H1 (cell line): ENCODE measurements around the gene ZBTB20. TPM values are rescaled to one million over a fixed set of nuclear protein-coding genes. Genes with fewer than 3 reads are reported as not detected.

Experiments used
- CTCF ChIA-PET: fragments of 300-600 bp; sonication (Branson Sonifier 250); formaldehyde crosslinking; loops from one replicate; lab custom pipeline; 2021; ENCODE audit not compliant: partially characterized antibody; lab: Charles Lee
- POLR2A ChIA-PET: fragments of 300-600 bp; sonication (Branson Sonifier 250); formaldehyde crosslinking; loops from one replicate; lab custom pipeline; 2021; ENCODE audit warnings: inconsistent platforms; ENCODE audit not compliant: partially characterized antibody; lab: Charles Lee
- DNase-seq, 2 experiments: peaks; one replicate each; pipeline versions ENCODE4 v3.0.0 to v3.0.0-alpha.2; 2010 to 2022; ENCODE audit warnings: low spot score in 2 of 2, low read depth in 1 of 2, mixed read lengths in 1 of 2
- FAIRE-seq: peaks from 2 replicates; lab custom pipeline; 2011; peaks lifted over from hg19 to GRCh38; lab: Jason Lieb, UNC
- H2AFZ ChIP-seq: 2 replicates; pipeline ENCODE4 v1.8.1; 2012; ENCODE audit warnings: low read length, inconsistent platforms
- H2AK5ac ChIP-seq: 2 replicates; pipeline ENCODE4 v1.6.1; 2013; ENCODE audit warnings: low read depth, low read length
- H2BK120ac ChIP-seq: replicated peaks from 2 replicates; pipeline ENCODE3; 2013; ENCODE audit warnings: low read depth, low read length, inconsistent platforms
- H2BK12ac ChIP-seq: 2 replicates; pipeline ENCODE4 v1.6.1; 2013; ENCODE audit warnings: low read depth, low read length
- H2BK15ac ChIP-seq: 2 replicates; pipeline ENCODE4 v1.6.1; 2013; ENCODE audit warnings: low read length
- H2BK20ac ChIP-seq: 2 replicates; pipeline ENCODE4 v1.6.1; 2013; ENCODE audit warnings: low read length
- H2BK5ac ChIP-seq: 2 replicates; pipeline ENCODE4 v1.6.1; 2013; ENCODE audit warnings: low read depth, low read length
- H3K14ac ChIP-seq: 2 replicates; pipeline ENCODE4 v1.6.1; 2013; ENCODE audit warnings: inconsistent platforms; ENCODE audit not compliant: insufficient read length
- H3K18ac ChIP-seq: 2 replicates; pipeline ENCODE4 v1.6.1; 2013; ENCODE audit warnings: low read length; ENCODE audit errors: extremely low read depth
- H3K23ac ChIP-seq: 2 replicates; pipeline ENCODE4 v1.6.1; 2013; ENCODE audit warnings: inconsistent platforms; ENCODE audit not compliant: insufficient read length
- H3K23me2 ChIP-seq: 2 replicates; pipeline ENCODE4 v1.6.1; 2013; ENCODE audit warnings: low read depth, low read length
- H3K27ac ChIP-seq: 2 replicates; pipeline ENCODE4 v1.6.1; 2011; ENCODE audit warnings: low read depth, low read length, inconsistent platforms
- H3K27me3 ChIP-seq, 4 experiments: replicated peaks in 1 of 4; 1 replicate in 1 of 4; 2 replicates in 3 of 4; pipeline versions ENCODE4 v1.6.1 to v1.8.1; 2011 to 2013; ENCODE audit warnings: low read length in 3 of 4, mild to moderate bottlenecking in 3 of 4, inconsistent platforms in 2 of 4, mixed read lengths in 2 of 4, moderate library complexity in 1 of 4; ENCODE audit not compliant: control insufficient read depth in 3 of 4, insufficient read depth in 3 of 4; ENCODE audit errors: extremely low read depth in 1 of 4
- H3K36me3 ChIP-seq, 4 experiments: 2 replicates each; pipeline versions ENCODE4 v1.6.1 to v1.8.1; 2011 to 2013; ENCODE audit warnings: mild to moderate bottlenecking in 4 of 4, low read length in 3 of 4, moderate library complexity in 2 of 4, control low read depth in 1 of 4, inconsistent platforms in 1 of 4; ENCODE audit not compliant: insufficient read depth in 4 of 4, control insufficient read depth in 2 of 4
- H3K4ac ChIP-seq: replicated peaks from 2 replicates; pipeline ENCODE3; 2013; ENCODE audit warnings: low read length, low read depth, mixed read lengths, inconsistent platforms; ENCODE audit not compliant: insufficient read length
- H3K4me1 ChIP-seq, 4 experiments: replicated peaks in 1 of 4; 1 replicate in 1 of 4; 2 replicates in 3 of 4; pipeline versions ENCODE4 v1.6.1 to v1.8.1; 2011 to 2013; ENCODE audit warnings: low read length in 3 of 4, inconsistent platforms in 2 of 4, mixed read lengths in 1 of 4; ENCODE audit not compliant: insufficient read depth in 4 of 4, control insufficient read depth in 3 of 4
- H3K4me2 ChIP-seq, 2 experiments: 2 replicates each; pipeline versions ENCODE4 v1.6.1 to v1.8.1; 2011 to 2013; ENCODE audit warnings: low read depth in 2 of 2, low read length in 2 of 2, control low read depth in 1 of 2, inconsistent platforms in 1 of 2, mild to moderate bottlenecking in 1 of 2; ENCODE audit not compliant: insufficient read depth in 1 of 2
- H3K4me3 ChIP-seq, 4 experiments: fragments of 200-600, 300-600 bp in 1 of 4; sonication (generic), shearing (Covaris generic), sonication (Bioruptor Twin) in 1 of 4; 2 replicates each; pipeline versions ENCODE4 v1.5.1 to v1.8.1; 2011 to 2016; ENCODE audit warnings: low read length in 4 of 4, low read depth in 3 of 4, control low read depth in 2 of 4, inconsistent platforms in 2 of 4, mild to moderate bottlenecking in 2 of 4, mixed read lengths in 1 of 4, moderate library complexity in 1 of 4; ENCODE audit not compliant: insufficient read depth in 2 of 4; ENCODE audit errors: extremely low read depth in 1 of 4
- H3K56ac ChIP-seq: replicated peaks from 2 replicates; pipeline ENCODE3; 2013; ENCODE audit warnings: low read depth, mild to moderate bottlenecking, mixed read lengths, low read length, inconsistent platforms; ENCODE audit not compliant: insufficient read length
- H3K79me1 ChIP-seq: 2 replicates; pipeline ENCODE4 v1.6.1; 2013; ENCODE audit warnings: low read depth, low read length, control low read depth
- H3K79me2 ChIP-seq, 2 experiments: 2 replicates each; pipeline versions ENCODE4 v1.6.1 to v1.8.1; 2012 to 2013; ENCODE audit warnings: low read length in 2 of 2, mild to moderate bottlenecking in 2 of 2, inconsistent platforms in 1 of 2; ENCODE audit not compliant: insufficient read depth in 2 of 2, control insufficient read depth in 1 of 2
- H3K9ac ChIP-seq, 4 experiments: replicated peaks in 1 of 4; 1 replicate in 1 of 4; 2 replicates in 3 of 4; pipeline versions ENCODE4 v1.6.1 to v1.8.1; 2011 to 2013; ENCODE audit warnings: low read depth in 3 of 4, low read length in 3 of 4, control low read depth in 2 of 4, mild to moderate bottlenecking in 2 of 4, moderate library complexity in 2 of 4, inconsistent platforms in 1 of 4; ENCODE audit errors: extremely low read depth in 1 of 4
- H3K9me3 ChIP-seq, 2 experiments: 2 replicates each; pipeline versions ENCODE4 v1.6.1 to v1.8.1; 2012 to 2013; ENCODE audit warnings: mild to moderate bottlenecking in 2 of 2, moderate library complexity in 2 of 2, control low read depth in 1 of 2, inconsistent platforms in 1 of 2, low read depth in 1 of 2, low read length in 1 of 2, mixed read lengths in 1 of 2; ENCODE audit not compliant: insufficient read depth in 2 of 2
- H4K20me1 ChIP-seq, 2 experiments: replicated peaks in 1 of 2; 2 replicates each; pipeline versions ENCODE3 to v1.8.1; 2011 to 2013; ENCODE audit warnings: inconsistent platforms in 2 of 2, low read length in 2 of 2, mild to moderate bottlenecking in 1 of 2; ENCODE audit not compliant: insufficient read depth in 2 of 2, control insufficient read depth in 1 of 2
- H4K5ac ChIP-seq: 2 replicates; pipeline ENCODE4 v1.6.1; 2013; ENCODE audit warnings: low read length, low read depth, mixed read lengths, inconsistent platforms; ENCODE audit not compliant: insufficient read length
- H4K8ac ChIP-seq: 2 replicates; pipeline ENCODE4 v1.8.0; 2013; ENCODE audit warnings: mild to moderate bottlenecking, moderate library complexity, low read length, inconsistent platforms; ENCODE audit not compliant: insufficient read depth; ENCODE audit errors: extremely low read depth
- H4K91ac ChIP-seq: replicated peaks from 2 replicates; pipeline ENCODE3; 2013; ENCODE audit warnings: low read length, mixed read lengths, inconsistent platforms; ENCODE audit not compliant: insufficient read length
- BCL11A ChIP-seq, 2 experiments: IDR thresholded peaks; one replicate each; pipeline ENCODE4 v1.6.1; 2011; ENCODE audit warnings: low read depth in 2 of 2, low read length in 2 of 2, mild to moderate bottlenecking in 2 of 2
- CHD2 ChIP-seq: IDR thresholded peaks from 2 replicates; pipeline ENCODE4 v1.6.1; 2012; ENCODE audit warnings: low read length, improper control_type of control experiment
- EZH2 ChIP-seq: fragments of 200-600 bp; sonication (generic); IDR thresholded peaks from 2 replicates; pipeline ENCODE4 v1.7.1; 2012; ENCODE audit warnings: low read depth, mild to moderate bottlenecking, moderate library complexity, low read length, inconsistent platforms; ENCODE audit not compliant: severe bottlenecking
- JUN ChIP-seq: IDR thresholded peaks from 2 replicates; pipeline ENCODE4 v1.6.1; 2011; ENCODE audit warnings: low read depth, mild to moderate bottlenecking, improper control_type of control experiment, low read length
- SRF ChIP-seq: IDR thresholded peaks from 2 replicates; pipeline ENCODE4 v1.6.1; 2011; ENCODE audit warnings: mild to moderate bottlenecking, low read depth, low read length, moderate library complexity
- TBP ChIP-seq: IDR thresholded peaks from 2 replicates; pipeline ENCODE4 v1.6.1; 2011; ENCODE audit warnings: low read depth, low read length, improper control_type of control experiment
- WGBS, 2 experiments: shearing (Covaris generic) in 1 of 2; methylation state at CpG; one replicate each; pipeline versions ENCODE4 v1.1.6 to v1.1.7; 2013 to 2015; ENCODE audit warnings: low lambda C conversion rate in 2 of 2, mixed read lengths in 2 of 2, inconsistent platforms in 1 of 2, low coverage in 1 of 2, missing lambda C conversion rate in 1 of 2; ENCODE audit not compliant: insufficient replicate concordance in 2 of 2, insufficient coverage in 1 of 2, insufficient read length in 1 of 2; ENCODE audit errors: extremely low coverage in 1 of 2, missing lambda C conversion rate in 1 of 2; 5-methylcytosine and 5-hydroxymethylcytosine counted together
- polyA plus RNA-seq, 7 experiments: library from polyadenylated mRNA; depleted of rRNA in 3 of 7; stranded (reverse) in 5 of 7; unstranded in 2 of 7; fragments of >200 nt in 5 of 7; fragments of 200-250 nt in 2 of 7; gene quantifications; 1 replicate in 5 of 7; 2 replicates in 1 of 7; 4 replicates in 1 of 7; pipeline versions ENCODE4 v1.2.1 to v1.2.3, GENCODE V29; 2011 to 2013; ENCODE audit warnings: missing spikeins in 2 of 7, mixed read lengths in 2 of 7
- total RNA-seq: library from RNA; stranded (reverse); fragmentation: NEBNext Ultra II Directional; extraction: Animal tissue kit (Norgen Biotek cat#: 25700); gene quantifications from 2 replicates; pipeline ENCODE4 v1.2.1, GENCODE V29; 2021

Gene ZBTB20
- total and polyA plus RNA-seq, 2 of the 8 experiments (the other 6 are each of a cell fraction or from before 2014, with no cell fraction given): 0.35 to 1.3 TPM

DNA sequence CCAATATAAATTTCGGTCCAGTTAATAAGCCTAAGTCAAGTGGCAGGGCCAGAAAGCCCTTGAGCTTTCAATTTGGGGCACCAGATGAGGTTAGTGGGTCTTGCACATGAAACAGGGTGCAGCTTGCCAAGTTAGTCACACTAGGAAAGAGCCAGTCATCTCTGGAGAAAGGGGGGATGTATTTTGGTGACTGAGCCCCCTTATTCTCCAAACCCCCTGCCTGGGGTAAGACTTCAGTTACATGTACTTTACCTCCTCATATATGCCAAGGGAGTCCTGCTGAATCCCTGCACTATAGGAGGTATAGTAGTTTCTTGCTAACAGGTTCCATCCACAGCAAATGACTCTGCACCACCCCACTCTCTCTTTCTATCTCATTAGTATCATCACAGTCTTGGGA, 790.6 kb downstream of the ZBTB20 start:
- peaks cover 7 to 18% (median 12%) of the 10 kb centered on the region in 4 experiments for H3K4me1 ChIP-seq
- H2BK120ac ChIP-seq: peak overlapping the region; percentile 30
- 58% methylated on average over 1 of the region's 1 CpG; no CpG with 5 or more reads in 1 of the 2 experiments for WGBS, 2 experiments
- no peak overlapping the region for H3K23ac ChIP-seq
- peak overlapping the region; percentile 20 for H3K4ac ChIP-seq
- no peak overlapping the region for H3K9ac ChIP-seq
- CTCF ChIA-PET: interaction anchor here (0.7 to 3.1 kb wide), 5 partner anchors 9 to 65 kb away, joined by 4 to 19 read pairs (median 6); no protein-coding TSS in a partner anchor
- no peak overlapping the region for H4K8ac ChIP-seq
- peak overlapping the region; percentile 35; the same call in 1 of the 2 replicates for H2BK5ac ChIP-seq
- peak overlapping the region; percentile 64 for H3K18ac ChIP-seq
- H2BK12ac ChIP-seq: peak overlapping the region; percentile 10; the same call in 1 of the 2 replicates
- peak overlapping the region; percentile 14 for H4K91ac ChIP-seq
- H3K4me2 ChIP-seq: peak overlapping the region; percentile 28 to 39
- H3K23me2 ChIP-seq: no peaks in the 10 kb centered on the region
- H3K27ac ChIP-seq: 0 out of 2 replicates have a peak overlapping the region, but pooled peaks have one; percentile 6
- no peaks in the 10 kb centered on the region; a peak in 1 of 4 replicates for H3K9me3 ChIP-seq
- no peak overlapping the region for H3K56ac ChIP-seq
- H3K14ac ChIP-seq: no peak overlapping the region
- no peaks in the 10 kb centered on the region for H3K36me3 ChIP-seq
- peak overlapping the region; percentile 14 for H4K5ac ChIP-seq
- no peaks in the 10 kb centered on the region for H3K27me3 ChIP-seq
- H3K79me2 ChIP-seq: no peaks in the 10 kb centered on the region
- no peak overlapping the region for H2AK5ac ChIP-seq
- H2AFZ ChIP-seq: no peak overlapping the region
- no peaks in the 10 kb centered on the region for H4K20me1 ChIP-seq
- POLR2A ChIA-PET: interaction anchor here (0.7 to 1.1 kb wide), 3 partner anchors 11 to 183 kb away, joined by 3 to 4 read pairs (median 3); no protein-coding TSS in a partner anchor
- H2BK20ac ChIP-seq: peak overlapping the region; percentile 73; the same call in 1 of the 2 replicates
- no peak for FAIRE-seq
- TF ChIP-seq TBP (no peak), CHD2 (no peak), EZH2 (no peak), SRF (no peak), BCL11A (IDR thresholded peaks at IDR 0.05; ENCODE audit: low read depth in 2 of 2, low read length in 2 of 2) (no peak), JUN (no peak)
- H3K79me1 ChIP-seq: no peaks in the 10 kb centered on the region
- peak overlapping the region in 1 of 4 experiments; percentile 25; a peak in 1 of 8 replicates for H3K4me3 ChIP-seq
- DNase-seq: no peak
- no peak overlapping the region for H2BK15ac ChIP-seq
